Keratinocyte (primary cell): ENCODE results near the gene HPS3.

Experiments used
- CTCF ChIP-seq, 3 experiments: IDR thresholded peaks in 1 of 3; conservative IDR thresholded peaks in 1 of 3; optimal IDR thresholded peaks in 1 of 3; 2 replicates in 2 of 3; 3 replicates in 1 of 3; pipeline versions ENCODE3 to v1.5.1; 2011; ENCODE audit warnings: low read length in 3 of 3, mild to moderate bottlenecking in 3 of 3, moderate library complexity in 2 of 3, control low read depth in 1 of 3, inconsistent platforms in 1 of 3; ENCODE audit not compliant: insufficient read depth in 2 of 3; ENCODE audit errors: extremely low read depth in 1 of 3
- EZH2 ChIP-seq: IDR thresholded peaks from one replicate; pipeline ENCODE4 v1.6.1; 2012; ENCODE audit warnings: inconsistent platforms, mild to moderate bottlenecking, low read length, moderate library complexity

- TF ChIP-seq CTCF (optimal IDR thresholded peaks at IDR 0.05 in 1 of 3, IDR thresholded peaks at IDR 0.05 in 1 of 3, conservative IDR thresholded peaks at IDR 0.05 in 1 of 3; ENCODE audit: extremely low read depth in 1 of 3, insufficient read depth in 2 of 3, low read length in 3 of 3) = no peak
- no peak for TF ChIP-seq EZH2
These were observed 21.0 kb downstream of the HPS3 start for GRCh38 chr3:149150436-149150835.
